GM18505 (cell line): ENCODE measurements around the gene OR10A6.

Source experiments
- ATAC-seq: cut with Tn5 transposase; IDR thresholded peaks from one replicate; pipeline ENCODE4 v1.9.1; 2021; ENCODE audit not compliant: unreplicated experiment
- POLR2A ChIP-seq: IDR thresholded peaks from 4 replicates; pipeline ENCODE4 v1.6.1; 2011; ENCODE audit warnings: borderline replicate concordance; ENCODE audit not compliant: insufficient read depth, insufficient read length; ENCODE audit errors: extremely low read depth

Gene OR10A6

GRCh38 chr11:7889985-7890384 lies 41.1 kb downstream of the OR10A6 start:
- TF ChIP-seq POLR2A: no peak
- ATAC-seq: no peak

GRCh38 chr11:7882860-7883259 lies 48.2 kb downstream of the OR10A6 start:
- no peak for ATAC-seq
- TF ChIP-seq POLR2A: no peak
